GM23248 (cell line): Measurements from ENCODE around the gene SGMS1.

Experiments used
- EZH2 ChIP-seq: fragments of 200-600 bp; sonication (generic); IDR thresholded peaks from 2 replicates; pipeline ENCODE4 v1.6.1; 2018; ENCODE audit warnings: antibody characterized with exemption, mild to moderate bottlenecking; ENCODE audit not compliant: insufficient read depth, poor library complexity, severe bottlenecking
- EZH2phosphoT487 ChIP-seq: fragments of 200-600 bp; sonication (generic); IDR thresholded peaks from 2 replicates; pipeline ENCODE4 v1.6.1; 2018; ENCODE audit warnings: antibody characterized with exemption, moderate library complexity, mild to moderate bottlenecking, low read depth; ENCODE audit not compliant: insufficient read depth

GRCh38 chr10:50360077-50360850 lies 263.5 kb downstream of the SGMS1 start:
- TF ChIP-seq EZH2phosphoT487, result no peak
- TF ChIP-seq EZH2, result no peak
